Iris pigment epithelial cell (primary cell): Measurements from ENCODE around the gene RCC2.
"Not testable (repeated sequence)": the region's sequence is repeated elsewhere in the genome, so short reads cannot be mapped to it uniquely, and the experiment has no call there.

Source experiments
- DNase-seq: peaks from one replicate; pipeline ENCODE4 v3.0.0-alpha.2; 2011; ENCODE audit warnings: low read depth

The RCC2 gene

GRCh38 chr1:17439250-17440073, at the start of gene RCC2:
RCC2 (minus strand) TSS chr1:17439677; CDS start chr1:17438514, 1,163 bp downstream.
- DNase-seq: peak; percentile 72

GRCh38 chr1:17486242-17486641, 46.8 kb upstream of the RCC2 start:
- DNase-seq: no peak

- DNase-seq: peak; percentile 28
These were observed 45.8 kb upstream of the RCC2 start for GRCh38 chr1:17485281-17485680.

GRCh38 chr1:17481981-17482380, 42.5 kb upstream of the RCC2 start:
- not testable (repeated sequence) for DNase-seq

DNA sequence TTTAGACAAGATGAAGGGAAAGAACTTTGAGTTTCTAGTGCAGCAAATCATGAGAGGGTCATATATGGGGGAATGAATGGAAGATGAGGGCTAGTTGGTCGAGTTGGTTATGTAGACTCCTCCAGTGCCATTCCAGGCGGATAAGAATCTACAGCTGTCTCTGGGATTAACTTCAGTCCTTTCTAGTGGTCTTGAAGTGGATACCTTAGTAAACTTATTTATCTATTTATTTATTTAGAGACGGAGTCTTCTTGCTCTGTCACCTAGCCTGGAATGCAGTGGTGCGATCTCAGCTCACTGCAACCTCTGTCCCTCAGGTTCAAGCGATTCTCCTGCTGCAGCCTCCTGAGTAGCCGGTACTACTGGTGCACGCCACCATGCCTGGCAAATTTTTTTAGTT, 41.4 kb upstream of the RCC2 start:
- no peak for DNase-seq

GRCh38 chr1:17475752-17476151, 36.3 kb upstream of the RCC2 start:
- DNase-seq: peak; percentile 86

DNA sequence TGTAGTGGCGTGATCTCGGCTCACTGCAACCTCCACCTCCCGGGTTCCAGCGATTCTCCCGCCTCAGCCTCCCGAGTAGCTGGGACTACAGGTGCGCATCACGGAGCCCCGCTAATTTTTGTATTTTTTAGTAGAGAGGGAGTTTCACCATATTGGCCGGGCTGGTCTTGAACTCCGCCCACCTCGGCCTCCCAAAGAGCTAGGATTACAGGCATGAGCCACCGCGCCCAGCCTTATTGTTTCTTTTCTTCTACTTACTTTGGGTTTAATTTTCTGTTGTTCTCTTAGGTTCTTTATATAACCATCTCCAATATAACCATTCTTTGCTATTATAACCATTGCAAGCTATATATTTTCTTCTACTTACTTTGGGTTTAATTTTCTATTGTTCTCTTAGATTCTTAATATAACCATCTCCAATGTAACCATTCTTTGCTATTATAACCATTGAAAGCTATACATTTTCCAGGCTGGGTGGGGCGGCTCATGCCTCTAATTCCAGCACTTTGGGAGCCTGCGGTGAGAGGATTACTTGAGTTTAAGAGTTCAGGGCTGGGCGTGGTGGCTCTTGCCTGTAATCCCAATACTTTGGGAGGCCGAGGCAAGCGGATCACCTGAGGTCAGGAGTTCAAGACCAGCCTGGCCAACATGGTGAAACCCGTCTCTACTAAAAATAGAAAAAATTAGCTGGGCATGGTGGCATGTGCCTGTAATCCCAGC, 35.5 kb upstream of the RCC2 start:
- DNase-seq: not testable (repeated sequence)

GRCh38 chr1:17472814-17473213, 33.3 kb upstream of the RCC2 start:
- DNase-seq: no peak

- DNase-seq: no peak
These were observed 31.9 kb upstream of the RCC2 start for GRCh38 chr1:17471393-17471792.

DNA sequence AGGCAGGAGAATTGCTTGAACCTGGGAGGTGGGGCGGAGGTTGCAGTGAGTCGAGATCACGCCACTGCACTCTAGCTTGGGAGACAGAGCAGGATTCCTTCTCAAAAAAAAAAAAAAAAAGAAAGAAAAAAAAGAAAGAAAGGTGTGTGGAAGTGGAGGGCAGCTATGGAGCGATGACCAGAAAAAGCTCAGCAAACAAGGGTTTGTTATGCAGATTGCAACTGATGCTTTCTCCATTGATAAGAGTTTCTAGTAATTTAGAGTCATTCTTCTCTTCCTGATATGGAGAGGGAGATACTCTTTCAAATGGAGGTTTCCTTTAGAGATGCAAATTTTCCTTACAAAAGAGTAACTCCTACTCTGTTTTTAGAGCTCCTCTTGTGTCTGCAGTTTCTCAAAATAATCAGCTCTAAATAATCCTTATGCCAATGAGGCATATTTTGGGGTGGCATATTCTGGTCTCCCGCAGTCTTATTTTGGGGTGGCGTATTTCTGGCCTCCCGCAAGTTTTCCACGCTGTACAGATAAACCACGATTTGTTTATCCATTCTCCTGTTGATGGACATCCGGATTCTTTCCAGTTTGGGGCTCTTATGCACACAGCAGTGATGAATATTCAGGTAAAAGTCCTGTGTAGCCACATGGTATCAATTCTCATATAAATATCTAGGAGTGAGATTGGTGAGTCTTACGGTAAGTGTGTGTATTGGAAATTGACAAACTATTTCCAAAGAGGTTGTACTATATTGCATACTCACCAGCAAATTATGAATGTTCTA, 30.7 kb upstream of the RCC2 start:
- DNase-seq: no peak

GRCh38 chr1:17468357-17469265, 29.1 kb upstream of the RCC2 start:
- not testable (repeated sequence) for DNase-seq

DNA sequence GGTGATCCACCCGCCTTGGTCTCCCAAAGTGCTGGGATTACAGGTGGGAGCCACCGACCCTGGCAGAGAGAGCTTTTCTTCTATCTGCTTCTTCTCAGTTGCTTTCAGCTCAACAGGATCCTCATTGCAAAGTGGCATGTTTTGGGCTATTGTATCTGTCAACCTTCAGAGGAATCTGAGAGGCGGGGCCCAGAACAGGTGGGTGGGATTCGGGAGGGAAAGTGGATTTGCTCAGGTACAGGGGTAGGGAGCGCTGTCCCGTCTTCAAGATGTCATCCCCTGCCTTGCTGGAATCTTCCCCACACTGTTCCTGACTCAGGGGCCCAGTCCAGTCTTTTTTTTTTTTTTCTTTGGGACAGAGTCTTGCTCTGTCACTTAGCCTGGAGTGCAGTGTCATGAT, 26.9 kb upstream of the RCC2 start:
- no peak for DNase-seq

DNA sequence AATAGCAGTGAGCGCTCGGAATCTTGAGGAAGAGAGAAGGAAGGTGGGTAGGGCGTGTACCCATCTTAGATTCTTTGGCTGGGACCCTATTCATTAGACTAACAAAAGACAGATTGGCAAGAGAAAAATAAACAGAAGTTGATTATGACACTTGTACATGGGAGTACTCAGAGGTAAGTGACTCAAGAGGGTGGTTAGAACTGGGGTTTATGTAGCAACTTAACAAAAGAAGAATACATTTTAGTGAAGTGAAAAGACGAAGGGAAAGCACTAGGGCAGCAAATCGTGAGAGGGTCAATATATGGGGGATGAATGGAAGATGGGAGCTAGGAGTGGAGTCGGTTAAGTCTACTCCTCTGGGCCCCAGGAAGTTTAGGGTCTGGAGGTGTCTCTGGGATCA, 25.8 kb upstream of the RCC2 start:
- DNase-seq: no peak

- no peak for DNase-seq
These were observed 24.5 kb upstream of the RCC2 start for GRCh38 chr1:17463991-17464390.

- no peak for DNase-seq
These were observed 23.2 kb upstream of the RCC2 start for GRCh38 chr1:17462669-17463068.

DNA sequence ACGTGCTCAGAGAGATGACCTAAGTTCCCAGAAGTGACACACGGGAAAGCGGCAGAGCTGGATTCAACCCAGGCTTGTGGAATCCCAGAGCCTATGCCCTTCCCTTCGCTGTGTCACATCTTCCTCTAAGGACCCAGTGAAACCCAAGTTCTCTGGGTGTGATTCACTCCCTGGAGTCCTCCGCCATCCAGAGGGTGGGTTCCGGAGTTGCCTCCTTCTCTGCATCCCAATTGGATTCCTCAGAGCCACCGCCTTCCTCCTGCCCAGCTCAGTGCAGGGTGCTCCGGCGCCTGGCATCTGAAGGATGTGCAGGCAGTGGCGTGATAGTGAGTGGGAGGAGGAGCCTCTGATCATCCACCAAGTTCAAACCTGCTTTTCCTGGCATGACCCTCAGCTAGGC, 20.7 kb upstream of the RCC2 start:
- DNase-seq: no peak

- DNase-seq: no peak
These were observed 19.3 kb upstream of the RCC2 start for GRCh38 chr1:17458794-17459193.

DNA sequence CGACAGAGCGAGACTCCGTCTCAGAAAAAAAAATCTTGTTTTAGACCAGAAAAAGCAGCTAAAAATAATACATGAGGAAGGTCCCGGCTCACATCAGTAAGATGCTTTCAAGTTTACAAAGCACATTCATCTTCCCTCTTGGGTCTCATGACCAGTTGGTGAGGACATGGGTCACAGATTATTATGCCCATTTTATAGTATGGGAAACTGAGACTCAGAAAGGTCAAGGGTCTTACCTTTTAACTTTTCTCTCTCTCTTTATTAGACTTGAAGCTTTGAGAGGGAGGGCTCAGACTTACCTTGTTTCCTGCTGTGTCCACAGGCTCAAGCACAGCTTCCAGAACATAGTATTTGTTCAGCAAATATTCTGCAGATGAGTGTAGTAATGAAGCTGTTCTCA, 13.2 kb upstream of the RCC2 start:
- no peak for DNase-seq

DNA sequence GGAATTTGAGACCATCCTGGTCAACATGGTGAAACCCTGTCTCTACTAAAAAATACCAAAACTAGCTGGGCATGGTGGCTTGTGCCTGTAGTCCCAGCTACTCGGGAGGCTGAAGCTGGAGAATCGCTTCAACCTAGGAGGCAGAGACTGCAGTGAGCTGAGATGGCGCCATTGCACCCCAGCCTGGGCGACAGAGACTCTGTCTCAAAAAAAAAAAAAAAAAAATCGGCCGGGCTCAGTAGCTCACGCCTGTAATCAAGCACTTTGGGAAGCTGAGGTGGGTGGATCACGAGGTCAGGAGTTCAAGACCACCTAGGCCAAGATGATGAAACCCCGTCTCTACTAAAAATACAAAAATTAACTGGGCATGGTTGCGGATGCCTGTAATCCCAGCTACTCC, 12.7 kb upstream of the RCC2 start:
- DNase-seq: not testable (repeated sequence)

DNA sequence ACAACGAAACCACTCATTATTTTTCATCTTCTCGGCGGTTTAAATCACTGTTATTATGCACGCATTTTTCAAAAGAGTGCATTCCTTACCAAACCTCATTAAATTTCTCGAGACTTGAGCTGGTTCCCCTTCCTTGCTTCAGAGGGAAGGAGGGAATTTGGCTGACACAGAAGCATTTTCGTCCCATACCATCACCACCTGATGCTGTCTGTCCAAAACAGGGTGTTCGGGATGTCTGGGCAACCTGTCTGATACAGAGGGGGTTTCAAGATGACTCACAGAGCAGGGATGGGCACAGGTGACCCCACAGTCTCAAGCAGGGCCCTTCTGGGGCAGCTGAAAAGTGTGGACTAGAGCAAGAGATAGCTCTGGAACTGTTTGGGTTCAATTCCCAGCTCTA, 12.3 kb upstream of the RCC2 start:
- DNase-seq: no peak

- DNase-seq: no peak
These were observed 8.1 kb upstream of the RCC2 start for GRCh38 chr1:17447501-17447992.
